Measurements from ENCODE around the gene PLEKHM1. TPM values are rescaled to one million over a fixed set of nuclear protein-coding genes. Genes with fewer than 3 reads are reported as not detected.
"Not testable (repeated sequence)": the region's sequence is repeated elsewhere in the genome, so short reads cannot be mapped to it uniquely, and the experiment has no call there.

The PLEKHM1 gene
- polyA plus RNA-seq (2012; ENCODE audit: insufficient read depth, insufficient read length) = 21.0 TPM

DNA sequence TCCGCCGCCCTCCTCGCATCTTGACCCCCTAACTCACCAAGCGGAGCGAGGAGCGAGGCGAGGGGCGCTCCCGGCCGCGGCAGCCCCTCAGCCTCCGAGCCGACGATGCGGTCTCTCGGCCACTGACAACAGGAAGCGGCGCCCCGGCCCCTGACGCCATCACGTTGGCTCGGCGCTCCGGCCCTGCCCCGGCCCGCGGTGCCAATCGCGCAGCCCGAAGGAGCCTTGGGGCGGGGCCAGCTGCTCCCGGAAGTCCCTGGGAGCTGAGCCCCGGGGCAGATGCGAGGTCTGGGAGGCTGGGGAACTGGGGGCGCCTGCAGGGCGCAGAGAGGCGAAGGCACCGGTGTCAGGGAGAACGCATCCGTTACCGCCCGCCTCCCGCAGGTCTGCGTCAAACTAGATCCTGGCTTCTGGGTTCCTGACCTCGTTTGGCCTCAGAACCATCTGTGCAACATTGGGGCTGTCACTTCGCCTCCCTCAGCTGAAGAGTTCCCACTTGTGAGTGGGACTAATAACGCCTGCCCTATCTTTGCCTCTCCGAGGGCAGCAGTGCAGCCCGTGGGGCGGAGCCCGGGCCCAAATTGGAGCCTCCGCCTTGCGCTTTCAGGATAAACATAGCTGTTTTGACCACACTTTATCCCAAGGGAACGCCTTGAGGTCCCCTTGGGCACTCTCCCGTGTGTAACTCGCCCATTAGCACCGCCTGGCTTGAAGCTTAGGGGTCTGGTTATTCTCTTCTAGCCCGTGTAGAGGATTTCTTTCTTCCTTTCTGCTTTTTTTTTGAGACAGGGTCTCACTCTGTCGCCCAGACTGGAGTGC, at the start of gene PLEKHM1:
Gene PLEKHM1 (minus strand): TSS at position 107 of the 819 bp plus-strand sequence. CDS start 8,237 bp downstream, outside the sequence.
- DNase-seq (ENCODE audit: low read depth, low spot score) = peak; percentile 50
- H3K4me3 ChIP-seq (ENCODE audit: low read length) = peak within 1 kb of the TSS; percentile 60

GRCh38 chr17:45538168-45538567, 47.6 kb upstream of the PLEKHM1 start:
- not testable (repeated sequence) for H3K4me3 ChIP-seq (ENCODE audit: low read length); DNase-seq (ENCODE audit: low read depth, low spot score)

GRCh38 chr17:45506072-45506471, 15.6 kb upstream of the PLEKHM1 start:
- not testable (repeated sequence) for DNase-seq (ENCODE audit: low read depth, low spot score); H3K4me3 ChIP-seq (ENCODE audit: low read length)

- H3K4me3 ChIP-seq (ENCODE audit: low read length); DNase-seq (ENCODE audit: low read depth, low spot score): not testable (repeated sequence)
These were observed 14.7 kb upstream of the PLEKHM1 start for GRCh38 chr17:45505183-45505582.

DNA sequence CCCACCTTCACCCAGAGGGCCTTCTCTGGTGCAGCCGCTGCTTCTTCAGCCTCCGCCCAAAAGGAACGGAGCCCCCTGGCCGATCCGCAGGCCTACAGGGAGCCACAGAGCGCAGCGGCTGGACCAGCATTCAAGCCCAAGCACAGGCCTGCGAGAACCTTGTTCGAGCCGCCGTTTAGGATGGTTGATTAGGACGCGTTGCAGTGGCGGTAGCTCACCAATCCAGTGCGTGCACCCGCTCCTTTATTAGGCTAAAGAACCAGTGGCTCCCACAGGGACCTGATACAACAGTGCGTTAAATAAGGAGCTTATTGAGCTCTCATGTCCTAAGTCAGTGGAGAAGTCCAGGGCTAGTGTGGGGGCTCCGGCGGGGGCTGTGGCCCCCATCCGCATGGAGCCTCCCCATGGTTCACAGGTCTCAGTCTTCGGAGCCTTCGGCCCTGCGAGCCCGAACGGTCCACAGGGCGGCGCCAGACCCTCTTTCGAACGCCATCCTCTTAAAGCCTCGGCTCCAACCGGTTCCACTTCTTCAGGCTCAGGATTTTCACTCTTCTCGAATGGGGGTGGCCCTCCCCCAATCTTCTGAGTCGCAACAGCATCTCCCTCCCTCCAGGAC, 10.7 kb upstream of the PLEKHM1 start:
- not testable (repeated sequence) for DNase-seq (ENCODE audit: low read depth, low spot score); H3K4me3 ChIP-seq (ENCODE audit: low read length)

DNA sequence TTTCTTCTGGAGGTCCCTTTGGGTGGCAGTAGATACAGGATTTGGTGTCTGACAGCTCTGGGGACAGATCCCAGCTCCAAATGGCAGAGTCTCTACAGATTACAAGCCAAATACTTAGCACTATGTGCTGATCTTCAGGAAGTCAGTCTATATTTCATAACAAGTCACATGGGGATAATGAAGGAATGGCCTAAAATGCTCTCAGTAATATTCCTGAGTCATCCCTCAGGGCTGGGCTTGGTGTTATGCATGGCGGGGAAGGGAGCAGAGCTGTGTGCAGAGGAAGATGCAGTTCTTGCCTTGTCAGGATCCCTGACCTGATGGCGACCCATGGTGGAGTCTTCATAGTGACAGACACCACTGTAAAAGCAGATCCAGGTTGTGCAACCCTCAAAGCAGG, 10.0 kb upstream of the PLEKHM1 start:
- DNase-seq (ENCODE audit: low read depth, low spot score); H3K4me3 ChIP-seq (ENCODE audit: low read length): not testable (repeated sequence)

DNA sequence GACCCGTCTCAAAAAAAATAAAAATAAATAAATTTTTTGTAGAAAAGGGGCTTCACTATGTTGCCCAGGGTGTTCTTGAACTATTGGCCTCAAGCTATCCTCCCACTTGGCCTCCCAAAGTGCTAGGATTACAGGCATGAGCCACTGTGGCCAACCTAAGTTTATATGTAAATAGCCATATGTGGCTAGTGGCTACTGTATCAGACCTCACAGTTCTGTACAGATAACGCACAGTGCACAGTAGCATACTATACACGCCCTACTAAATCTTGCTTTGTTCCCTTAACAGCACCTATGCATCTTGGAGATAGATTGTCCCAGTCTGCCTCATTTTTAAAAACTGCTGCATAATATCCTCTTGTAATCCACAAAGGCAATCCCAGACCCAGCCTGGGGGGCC, 8.7 kb upstream of the PLEKHM1 start:
- H3K4me3 ChIP-seq (ENCODE audit: low read length); DNase-seq (ENCODE audit: low read depth, low spot score): not testable (repeated sequence)

DNA sequence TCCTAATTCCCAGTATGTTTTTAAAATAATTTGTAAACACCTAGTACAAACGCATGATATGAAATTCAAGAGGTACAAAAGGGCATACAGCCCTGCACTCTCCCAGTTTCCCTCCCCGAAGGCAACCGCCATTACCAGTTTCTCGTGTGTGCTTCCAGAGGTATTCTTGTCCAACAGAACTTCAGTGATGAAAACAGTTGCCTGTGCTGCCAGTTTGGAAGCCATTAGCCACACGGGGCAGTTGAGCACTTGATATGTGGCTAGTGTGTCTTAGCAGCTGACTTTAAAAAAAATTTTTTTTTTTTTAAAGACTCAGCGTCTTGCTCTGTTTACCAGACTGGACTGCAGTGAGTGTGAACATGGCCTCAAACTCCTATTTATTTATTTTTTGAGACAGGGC, 7.9 kb upstream of the PLEKHM1 start:
- DNase-seq (ENCODE audit: low read depth, low spot score); H3K4me3 ChIP-seq (ENCODE audit: low read length): not testable (repeated sequence)

DNA sequence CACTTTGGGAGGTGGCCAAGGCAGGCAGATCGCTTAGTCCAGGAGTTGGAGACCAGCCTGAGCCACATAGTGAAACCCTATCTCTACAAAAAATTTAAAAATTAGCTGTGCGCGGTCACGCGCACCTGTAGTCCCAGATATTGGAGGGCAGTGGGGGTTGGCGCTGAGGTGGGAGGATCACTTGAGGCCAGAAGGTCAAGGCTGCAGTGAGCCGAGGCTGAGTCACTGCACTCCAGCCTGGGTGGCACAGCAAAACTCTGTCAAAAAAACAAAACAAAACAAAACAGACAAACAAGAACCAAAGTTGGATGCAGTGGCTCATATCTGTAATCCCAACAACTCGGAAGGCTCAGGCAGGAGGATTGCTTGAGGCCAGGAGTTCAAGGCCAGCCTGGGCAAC, 6.9 kb upstream of the PLEKHM1 start:
- H3K4me3 ChIP-seq (ENCODE audit: low read length); DNase-seq (ENCODE audit: low read depth, low spot score): not testable (repeated sequence)

DNA sequence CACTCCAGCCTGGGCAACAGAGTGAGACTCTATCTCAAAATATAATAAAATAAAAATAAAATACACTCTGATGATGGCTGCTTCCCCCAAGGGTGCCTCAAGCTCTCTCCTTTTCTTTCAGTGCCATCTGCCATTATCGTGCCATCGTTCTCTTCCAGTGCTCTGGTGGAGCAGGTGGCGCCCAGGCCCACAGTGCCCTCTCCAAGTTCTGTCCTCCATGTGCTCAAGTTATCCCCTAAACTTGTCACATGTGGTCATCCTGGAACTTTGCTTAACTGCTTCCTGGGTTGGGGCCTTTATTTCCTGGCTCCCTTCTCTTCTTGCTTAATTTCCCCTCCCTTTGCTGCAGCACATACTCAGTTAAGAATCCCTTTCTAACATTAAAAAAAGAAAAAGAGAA, 6.0 kb upstream of the PLEKHM1 start:
- DNase-seq (ENCODE audit: low read depth, low spot score); H3K4me3 ChIP-seq (ENCODE audit: low read length): not testable (repeated sequence)

GRCh38 chr17:45494556-45494955, 4.0 kb upstream of the PLEKHM1 start:
- not testable (repeated sequence) for H3K4me3 ChIP-seq (ENCODE audit: low read length); DNase-seq (ENCODE audit: low read depth, low spot score)

- not testable (repeated sequence) for H3K4me3 ChIP-seq (ENCODE audit: low read length); DNase-seq (ENCODE audit: low read depth, low spot score)
These were observed 1.6 kb upstream of the PLEKHM1 start for GRCh38 chr17:45492156-45492555.

DNA sequence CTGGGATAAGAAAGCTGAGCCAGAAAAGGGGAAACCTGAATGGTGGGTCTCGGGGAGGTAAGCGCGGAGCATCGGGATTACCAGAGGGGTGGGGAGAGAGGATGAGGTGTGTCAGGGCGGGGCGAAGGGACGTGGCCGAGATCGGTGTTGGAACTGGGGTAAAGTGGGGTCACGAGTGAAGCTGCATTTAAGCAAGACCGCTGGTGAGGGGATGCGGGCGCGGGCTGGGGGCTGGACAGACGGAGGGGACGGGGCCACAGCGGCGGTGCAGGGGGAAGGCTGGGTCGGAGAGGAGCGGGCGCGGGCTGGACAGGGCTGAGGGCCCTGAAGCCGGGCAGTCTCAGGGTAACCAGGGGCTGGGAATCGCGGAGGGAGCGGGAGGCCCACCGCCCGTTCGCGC, 323 bp downstream of the PLEKHM1 start:
- DNase-seq (ENCODE audit: low read depth, low spot score) = not testable (repeated sequence)
- peak overlapping the region; percentile 60 for H3K4me3 ChIP-seq (ENCODE audit: low read length)

- H3K4me3 ChIP-seq (ENCODE audit: low read length); DNase-seq (ENCODE audit: low read depth, low spot score): not testable (repeated sequence)
These were observed 2.8 kb downstream of the PLEKHM1 start for GRCh38 chr17:45487704-45488103.

- not testable (repeated sequence) for H3K4me3 ChIP-seq (ENCODE audit: low read length); DNase-seq (ENCODE audit: low read depth, low spot score)
These were observed 6.8 kb downstream of the PLEKHM1 start for GRCh38 chr17:45483591-45484216.

- H3K4me3 ChIP-seq (ENCODE audit: low read length); DNase-seq (ENCODE audit: low read depth, low spot score): not testable (repeated sequence)
These were observed 7.3 kb downstream of the PLEKHM1 start for GRCh38 chr17:45483177-45483576.

GRCh38 chr17:45482317-45482716, 8.2 kb downstream of the PLEKHM1 start:
- DNase-seq (ENCODE audit: low read depth, low spot score); H3K4me3 ChIP-seq (ENCODE audit: low read length): not testable (repeated sequence)

- DNase-seq (ENCODE audit: low read depth, low spot score) = not testable (repeated sequence)
These were observed 15.1 kb downstream of the PLEKHM1 start for GRCh38 chr17:45475436-45475835.

GRCh38 chr17:45472249-45472648, 18.3 kb downstream of the PLEKHM1 start:
- DNase-seq (ENCODE audit: low read depth, low spot score); H3K4me3 ChIP-seq (ENCODE audit: low read length): not testable (repeated sequence)

More at GRCh38 chr17:45475436-45475835, 15.1 kb downstream of the PLEKHM1 start:
- H3K4me3 ChIP-seq (ENCODE audit: low read length) = not testable (repeated sequence)

DNA sequence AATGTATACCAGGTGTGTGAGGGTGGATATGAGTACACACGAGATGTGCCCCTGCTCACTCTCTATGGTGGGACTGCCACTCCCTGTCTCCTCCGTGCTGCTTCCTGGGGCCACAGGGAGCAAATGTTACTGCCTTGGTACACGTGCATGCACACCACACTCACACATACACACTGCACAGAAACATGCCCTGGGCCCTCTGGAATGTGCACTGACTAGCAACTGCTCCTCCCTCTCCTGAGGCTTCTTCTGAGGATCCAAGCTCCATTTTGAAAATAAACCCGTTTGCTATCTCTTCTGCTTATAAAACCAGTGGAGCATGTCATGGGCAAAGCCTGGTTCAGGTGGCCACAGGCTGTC, 21.3 kb downstream of the PLEKHM1 start:
- DNase-seq (ENCODE audit: low read depth, low spot score); H3K4me3 ChIP-seq (ENCODE audit: low read length): not testable (repeated sequence)
